Pancreas (tissue), 10 donors: ENCODE results near the gene SHISA5. TPM values are rescaled to one million over a fixed set of nuclear protein-coding genes. Genes with fewer than 3 reads are reported as not detected.

ENCODE experiments used
- ATAC-seq, 4 donors: fragments of 200-7000 bp; cut with Tn5 transposase; one replicate each; pipeline versions ENCODE4 v1.8.0 to v1.9.1; 2020; ENCODE audit warnings: mild to moderate bottlenecking in 4 of 4, moderate library complexity in 4 of 4
- DNase-seq, 6 donors: peaks; one replicate each; pipeline ENCODE4 v3.0.0-alpha.2; 2020
- FAIRE-seq: peaks from 2 replicates; lab custom pipeline; 2012; peaks lifted over from hg19 to GRCh38; lab: Jason Lieb, UNC
- H3K27ac ChIP-seq, 4 donors: fragments of 200-600 bp; sonication (generic); 1 replicate in 3 of 4; 2 replicates in 1 of 4; pipeline versions ENCODE4 v1.5.0 to v1.8.0; 2020
- H3K27me3 ChIP-seq, 4 donors: fragments of 200-600 bp; one replicate each; pipeline ENCODE4 v1.8.0; 2021
- H3K36me3 ChIP-seq, 3 donors: fragments of 200-600 bp; sonication (generic) in 1 of 3; one replicate each; pipeline versions ENCODE4 v1.5.0 to v1.8.0; 2020 to 2021
- H3K4me1 ChIP-seq, 3 donors: fragments of 200-600 bp; one replicate each; pipeline ENCODE4 v1.8.0; 2021
- H3K4me3 ChIP-seq, 4 donors: fragments of 200-600 bp; sonication (generic) in 2 of 4; one replicate each; pipeline versions ENCODE4 v1.5.0 to v1.8.0; 2020 to 2021
- H3K9me3 ChIP-seq, 4 donors: fragments of 200-600 bp; one replicate each; pipeline ENCODE4 v1.8.0; 2021
- CTCF ChIP-seq, 4 donors: fragments of 200-600 bp; sonication (generic) in 3 of 4; IDR thresholded peaks; one replicate each; pipeline versions ENCODE4 v1.5.0 to v1.8.0; 2021; ENCODE audit warnings: antibody characterized with exemption in 4 of 4
- WGBS, 2 donors: extraction: QIAGEN DNeasy Blood & Tissue Kit; methylation state at CpG; one replicate each; pipeline ENCODE4 v1.1.7; 2013; 5-methylcytosine and 5-hydroxymethylcytosine counted together
- intact Hi-C, 3 donors: fragments of 100-400 bp; cut with DNase I; formaldehyde crosslinking; loops; one replicate each; pipeline versions ENCODE4 v1.11.1 to v1.14.2; 2022
- polyA plus RNA-seq, 2 donors: library from polyadenylated mRNA; stranded (reverse); fragments of 200-250 nt; gene quantifications; one replicate each; pipeline ENCODE4 v1.2.3, GENCODE V29; 2013
- total RNA-seq, 6 donors: library from RNA; stranded (reverse); fragmentation: NEBNext Ultra II Directional in 4 of 6; extraction: Animal tissue kit (Norgen Biotek cat#: 25700) in 4 of 6; gene quantifications; one replicate each; pipeline versions ENCODE4 v1.2.1 to v1.2.4, GENCODE V29; 2021 to 2023
- donor health status: healthy with polysubstance abuse.
- donor health status: DM: no; HTN: no; CAD: no; lungs with moderate emphysema.
- donor health status: DM: no; HTN: no; CAD: no.
- donor health status: control.
- donor health status: control.
- donor health status: Bipolar disorder and iron deficiency.
- donor health status: DM: yes; HTN: yes; CAD: no.
- donor health status: DM: no; HTN: no; CAD: no.
- donor health status: DM: no; HTN: no; CAD: no.
- donor health status: DM: yes; HTN: yes; CAD: no.

SHISA5 gene
- total and polyA plus RNA-seq, 8 donors: 29.9 to 81.6 (median 45.3) TPM

GRCh38 chr3:48445277-48445882 lies 58.6 kb downstream of the SHISA5 start:
- FAIRE-seq: no peak
- ATAC-seq: no peak
- no peak for DNase-seq
- no peak overlapping the region for H3K27ac ChIP-seq
- intact Hi-C loops: no loop called here
- no peak overlapping the region for H3K4me3 ChIP-seq
- 59 to 63% methylated on average over 6 of the region's 6 CpGs for WGBS, 2 donors
- no peaks in the 10 kb centered on the region for H3K27me3 ChIP-seq
- H3K36me3 ChIP-seq: peaks cover 0 to 4% (median 0%) of the 10 kb centered on the region in 3 donors
- TF ChIP-seq CTCF (IDR thresholded peaks at IDR 0.05): no peak
- H3K9me3 ChIP-seq: no peaks in the 10 kb centered on the region
- peaks cover 8 to 22% (median 16%) of the 10 kb centered on the region in 3 donors for H3K4me1 ChIP-seq

GRCh38 chr3:48441940-48442339 lies 62.0 kb downstream of the SHISA5 start:
- Histone ChIP-seq H3K4me3 (peak overlapping the region in 1 of 4 donors; percentile 68), H3K36me3 (peaks cover 0 to 4% (median 0%) of the 10 kb centered on the region in 3 donors), H3K9me3 (no peaks in the 10 kb centered on the region), H3K27me3 (no peaks in the 10 kb centered on the region), H3K27ac (no peak overlapping the region), H3K4me1 (peaks cover 8 to 18% (median 13%) of the 10 kb centered on the region in 3 donors)
- ATAC-seq (no peak), FAIRE-seq (no peak), DNase-seq (no peak)
- intact Hi-C loops: no loop called here
- WGBS, 2 donors: 78 to 80% methylated on average over 6 of the region's 6 CpGs
- TF ChIP-seq CTCF (IDR thresholded peaks at IDR 0.05): no peak

- FAIRE-seq (no peak), DNase-seq (peak in 2 of 6 donors; percentile 33 to 53), ATAC-seq (peak; percentile 5 to 16 (median 12))
- 0% methylated on average over 21 of the region's 21 CpGs for WGBS, 2 donors
- no peak for TF ChIP-seq CTCF (IDR thresholded peaks at IDR 0.05)
- peak overlapping the region; percentile 65 to 81 (median 74) for H3K27ac ChIP-seq
- H3K4me3 ChIP-seq: peak overlapping the region; percentile 53 to 75 (median 68)
- H3K27me3 ChIP-seq: no peaks in the 10 kb centered on the region
- no peaks in the 10 kb centered on the region for H3K9me3 ChIP-seq
- peaks cover 8 to 14% (median 13%) of the 10 kb centered on the region in 3 donors for H3K4me1 ChIP-seq
- peaks cover 0 to 4% (median 0%) of the 10 kb centered on the region in 3 donors for H3K36me3 ChIP-seq
- intact Hi-C loops: no loop called here
These were observed 63.4 kb downstream of the SHISA5 start for GRCh38 chr3:48440590-48440958.

- no peaks in the 10 kb centered on the region for H3K9me3 ChIP-seq
- 0 to 1% methylated on average over 54 of the region's 54 CpGs for WGBS, 2 donors
- peak within 1 kb of the TSS; percentile 65 to 81 (median 74) for H3K27ac ChIP-seq
- H3K27me3 ChIP-seq: no peaks in the 10 kb centered on the region
- peak within 1 kb of the TSS; percentile 53 to 75 (median 68) for H3K4me3 ChIP-seq
- peaks cover 0 to 4% (median 0%) of the 10 kb centered on the region in 3 donors for H3K36me3 ChIP-seq
- no peak for TF ChIP-seq CTCF (IDR thresholded peaks at IDR 0.05)
- ATAC-seq (peak; percentile 94 to 99 (median 96)), FAIRE-seq (peak; percentile 88), DNase-seq (peak; percentile 98 to 100 (median 98))
- intact Hi-C loops: loop anchor here (5.0 to 10.0 kb wide), 3 partner anchors 38 to 168 kb away; no protein-coding TSS in a partner anchor
- peaks cover 8 to 13% (median 13%) of the 10 kb centered on the region in 3 donors for H3K4me1 ChIP-seq
These were observed 64.0 kb downstream of the SHISA5 start, which contains the start of the genes CCDC51 and TMA7 for GRCh38 chr3:48439820-48440589. Gene CCDC51 (minus strand): TSS chr3:48440119. CDS start chr3:48435128, 4,991 bp downstream. Gene TMA7 (plus strand): TSS chr3:48440257. CDS start chr3:48440297, 40 bp downstream.
